Panc1 (cell line): ENCODE measurements around the gene ALG14. TPM values are rescaled to one million over a fixed set of nuclear protein-coding genes. Genes with fewer than 3 reads are reported as not detected.

Experiments
- ATAC-seq: fragments of 200-7000 bp; cut with Tn5 transposase; 2 replicates; pipeline ENCODE4 v1.9.1; 2020; ENCODE audit warnings: mild to moderate bottlenecking, moderate library complexity
- BruUV-seq: library from RNA; stranded (reverse); fragments of 400-500 nt; replicated peaks from 2 replicates; lab custom pipeline; 2021; lab: Mats Ljungman, UMichigan
- CTCF ChIA-PET: fragments of 300-600 bp; sonication (Branson Sonifier 250); formaldehyde crosslinking; loops from one replicate; lab custom pipeline; 2022; ENCODE audit warnings: antibody characterized with exemption; lab: Charles Lee
- POLR2A ChIA-PET: fragments of 300-600 bp; sonication (Branson Sonifier 250); formaldehyde crosslinking; loops from one replicate; lab custom pipeline; 2022; ENCODE audit warnings: antibody characterized with exemption; lab: Charles Lee
- DNase-seq: peaks from one replicate; pipeline ENCODE4 v3.0.0-alpha.2; 2010; ENCODE audit warnings: low read depth, low spot score
- H3K27ac ChIP-seq: 2 replicates; pipeline ENCODE4 v1.5.1; 2011; ENCODE audit warnings: mild to moderate bottlenecking, low read length, inconsistent platforms
- H3K27me3 ChIP-seq: fragments of 200-500 bp; sonication (Bioruptor generic); 2 replicates; pipeline ENCODE4 v1.6.0; 2014; ENCODE audit warnings: low read length, inconsistent platforms; ENCODE audit not compliant: control insufficient read depth, insufficient read depth
- H3K36me3 ChIP-seq: fragments of 200-500 bp; sonication (Bioruptor generic); 2 replicates; pipeline ENCODE4 v1.5.1; 2014; ENCODE audit warnings: inconsistent platforms, mild to moderate bottlenecking, low read length, moderate library complexity; ENCODE audit not compliant: control insufficient read depth, insufficient read depth
- H3K4me1 ChIP-seq: 2 replicates; pipeline ENCODE4 v1.5.1; 2011; ENCODE audit warnings: inconsistent platforms, mild to moderate bottlenecking, low read length, moderate library complexity; ENCODE audit not compliant: control insufficient read depth, insufficient read depth
- H3K4me3 ChIP-seq, 2 experiments: 2 replicates each; pipeline ENCODE4 v1.5.1; 2011 to 2012; ENCODE audit warnings: low read depth in 2 of 2, low read length in 2 of 2, mild to moderate bottlenecking in 2 of 2, inconsistent platforms in 1 of 2, moderate library complexity in 1 of 2
- H3K9me3 ChIP-seq: fragments of 200-500 bp; sonication (Bioruptor generic); 2 replicates; pipeline ENCODE4 v1.5.1; 2014; ENCODE audit warnings: low read depth, mild to moderate bottlenecking, inconsistent platforms, low read length, moderate library complexity; ENCODE audit not compliant: control insufficient read depth, insufficient read depth
- CTCF ChIP-seq: fragments of 450-650 bp; IDR thresholded peaks from 2 replicates; pipeline ENCODE4 v1.5.1; 2017; ENCODE audit warnings: mild to moderate bottlenecking
- POLR2AphosphoS5 ChIP-seq: IDR thresholded peaks from 2 replicates; pipeline ENCODE4 v1.6.1; 2012; ENCODE audit warnings: mild to moderate bottlenecking, low read depth, low read length, moderate library complexity
- REST ChIP-seq, 2 experiments: IDR thresholded peaks; 2 replicates each; pipeline ENCODE4 v1.6.1; 2011 to 2012; ENCODE audit warnings: low read depth in 2 of 2, control low read depth in 1 of 2, low read length in 1 of 2, mild to moderate bottlenecking in 1 of 2, moderate library complexity in 1 of 2; ENCODE audit not compliant: insufficient read depth in 1 of 2
- SIN3A ChIP-seq: IDR thresholded peaks from 2 replicates; pipeline ENCODE4 v1.6.1; 2012; ENCODE audit warnings: low read depth, mild to moderate bottlenecking, low read length, moderate library complexity, borderline replicate concordance; ENCODE audit not compliant: insufficient read depth
- TCF7L2 ChIP-seq: IDR thresholded peaks from 2 replicates; pipeline ENCODE4 v1.6.1; 2011; ENCODE audit warnings: mild to moderate bottlenecking, low read depth, low read length, inconsistent platforms
- in situ Hi-C: cut with HindIII; loops from 2 replicates; pipeline ENCODE4 v1.10.0; 2016; ENCODE audit warnings: low sequenced_read_pairs, low pct_unique_long_range_greater_than_20kb
- intact Hi-C: fragments of 100-400 bp; cut with micrococcal nuclease; formaldehyde crosslinking; loops from one replicate; pipeline ENCODE4 v1.10.0; 2022; ENCODE audit not compliant: unreplicated experiment
- total RNA-seq: library from RNA; stranded (reverse); gene quantifications from one replicate; pipeline ENCODE4 v1.2.1, GENCODE V29; 2021; ENCODE audit not compliant: unreplicated experiment

ALG14 gene
- total RNA-seq, 1 experiment from 2014 or later = 4.1 TPM

GRCh38 chr1:94999456-95000131, 73.2 kb downstream of the ALG14 start:
- H3K27me3 ChIP-seq = no peaks in the 10 kb centered on the region
- BruUV-seq = no TSS peak
- ATAC-seq (no peak), DNase-seq (no peak)
- CTCF ChIA-PET = no interaction called here
- POLR2A ChIA-PET = no interaction called here
- H3K4me3 ChIP-seq = no peak overlapping the region
- H3K9me3 ChIP-seq = no peaks in the 10 kb centered on the region
- H3K4me1 ChIP-seq = no peaks in the 10 kb centered on the region; the same call in 1 of the 2 replicates
- no peaks in the 10 kb centered on the region for H3K36me3 ChIP-seq
- TF ChIP-seq REST (IDR thresholded peaks at IDR 0.05; ENCODE audit: insufficient read depth in 1 of 2, low read depth in 2 of 2, low read length in 1 of 2) = no peak
- TF ChIP-seq POLR2AphosphoS5 = no peak
- TF ChIP-seq TCF7L2 = no peak
- TF ChIP-seq SIN3A = no peak
- no peak for TF ChIP-seq CTCF
- H3K27ac ChIP-seq = no peak overlapping the region
- in situ Hi-C loops (no loop called here), intact Hi-C loops (no loop called here)

GRCh38 chr1:94998748-94999147, 74.0 kb downstream of the ALG14 start:
- POLR2A ChIA-PET = no interaction called here
- no peak overlapping the region for H3K27ac ChIP-seq
- H3K9me3 ChIP-seq = no peaks in the 10 kb centered on the region
- CTCF ChIA-PET = no interaction called here
- H3K4me1 ChIP-seq = peaks cover 2% of the 10 kb centered on the region
- TF ChIP-seq POLR2AphosphoS5 (no peak), TCF7L2 (no peak), REST (IDR thresholded peaks at IDR 0.05; ENCODE audit: insufficient read depth in 1 of 2, low read depth in 2 of 2, low read length in 1 of 2) (no peak), CTCF (no peak), SIN3A (no peak)
- H3K27me3 ChIP-seq = no peaks in the 10 kb centered on the region
- no peaks in the 10 kb centered on the region for H3K36me3 ChIP-seq
- DNase-seq (no peak), ATAC-seq (no peak)
- in situ Hi-C loops = no loop called here
- no peak overlapping the region for H3K4me3 ChIP-seq
- no TSS peak for BruUV-seq
- intact Hi-C loops = no loop called here
